Hepatocyte (in vitro differentiated cells): ENCODE results near the gene PRR3. TPM values are rescaled to one million over a fixed set of nuclear protein-coding genes. Genes with fewer than 3 reads are reported as not detected.
"Not testable (repeated sequence)": the region's sequence is repeated elsewhere in the genome, so short reads cannot be mapped to it uniquely, and the experiment has no call there.

ENCODE experiments used
- DNase-seq: peaks from one replicate; pipeline ENCODE4 v3.0.0-alpha.2; 2016; ENCODE audit warnings: low spot score
- H2AFZ ChIP-seq: fragments of 200-600 bp; sonication (generic); 2 replicates; pipeline ENCODE4 v1.6.0; 2016; ENCODE audit warnings: antibody characterized with exemption, mild to moderate bottlenecking
- H3K27ac ChIP-seq: fragments of 200-600 bp; sonication (generic); 2 replicates; pipeline ENCODE4 v1.5.1; 2016; ENCODE audit warnings: mild to moderate bottlenecking
- H3K27me3 ChIP-seq: fragments of 200-600 bp; sonication (generic); 2 replicates; pipeline ENCODE4 v1.6.1; 2016
- H3K36me3 ChIP-seq: fragments of 200-600 bp; sonication (generic); replicated peaks from 2 replicates; pipeline ENCODE4 v1.5.1; 2016; ENCODE audit warnings: low read depth; ENCODE audit not compliant: insufficient read depth
- H3K4me1 ChIP-seq: fragments of 200-600 bp; sonication (generic); 2 replicates; pipeline ENCODE4 v1.5.1; 2016; ENCODE audit warnings: mild to moderate bottlenecking, moderate library complexity; ENCODE audit not compliant: insufficient read depth
- H3K4me2 ChIP-seq: fragments of 200-600 bp; sonication (generic); 2 replicates; pipeline ENCODE4 v1.6.0; 2016
- H3K4me3 ChIP-seq: fragments of 200-600 bp; sonication (generic); 2 replicates; pipeline ENCODE4 v1.5.1; 2016; ENCODE audit warnings: mild to moderate bottlenecking
- H3K79me2 ChIP-seq: fragments of 200-600 bp; sonication (generic); 2 replicates; pipeline ENCODE4 v1.6.0; 2017; ENCODE audit warnings: mild to moderate bottlenecking
- H3K9me2 ChIP-seq: fragments of 200-600 bp; sonication (generic); replicated peaks from 2 replicates; pipeline ENCODE4 v1.6.0; 2017; ENCODE audit warnings: mild to moderate bottlenecking; ENCODE audit not compliant: insufficient read depth
- H3K9me3 ChIP-seq: fragments of 200-600 bp; sonication (generic); 2 replicates; pipeline ENCODE4 v1.5.1; 2016; ENCODE audit warnings: low read depth, mild to moderate bottlenecking
- H4K20me1 ChIP-seq: fragments of 200-600 bp; sonication (generic); 2 replicates; pipeline ENCODE4 v1.6.0; 2016; ENCODE audit warnings: mild to moderate bottlenecking; ENCODE audit not compliant: insufficient read depth, poor library complexity, severe bottlenecking
- EZH2 ChIP-seq: fragments of 200-600 bp; sonication (generic); IDR thresholded peaks from 2 replicates; pipeline ENCODE4 v1.6.1; 2016; ENCODE audit warnings: antibody characterized with exemption, mild to moderate bottlenecking, borderline replicate concordance
- EZH2phosphoT487 ChIP-seq: fragments of 200-600 bp; sonication (generic); IDR thresholded peaks from one replicate; pipeline ENCODE4 v1.6.1; 2018; ENCODE audit warnings: antibody characterized with exemption, mild to moderate bottlenecking, low read depth, moderate library complexity; ENCODE audit not compliant: unreplicated experiment, severe bottlenecking
- WGBS: methylation state at CpG from one replicate; pipeline ENCODE4 v1.1.6; 2016; ENCODE audit warnings: low lambda C conversion rate; ENCODE audit errors: missing lambda C conversion rate; 5-methylcytosine and 5-hydroxymethylcytosine counted together
- polyA plus RNA-seq: library from polyadenylated mRNA; unstranded; fragments of >200 nt; fragmentation: Nextera tagmentation; extraction: Ambion mirVana; gene quantifications from 2 replicates; pipeline ENCODE4 v1.2.1, GENCODE V29; 2016
- total RNA-seq: library from RNA; depleted of rRNA; stranded (reverse); fragments of >200 nt; gene quantifications from 2 replicates; pipeline ENCODE4 v1.2.3, GENCODE V29; 2014
- TF ChIP-seq, protein P1 (sequence below): fragments of 200-600 bp; sonication (generic); IDR thresholded peaks from 2 replicates; pipeline ENCODE4 v1.5.1; 2016; ENCODE audit warnings: antibody characterized with exemption, mild to moderate bottlenecking; ENCODE audit not compliant: poor library complexity

PRR3 gene
- total and polyA plus RNA-seq, 2 experiments from 2014 or later = 7.8 to 10.1 TPM

DNA sequence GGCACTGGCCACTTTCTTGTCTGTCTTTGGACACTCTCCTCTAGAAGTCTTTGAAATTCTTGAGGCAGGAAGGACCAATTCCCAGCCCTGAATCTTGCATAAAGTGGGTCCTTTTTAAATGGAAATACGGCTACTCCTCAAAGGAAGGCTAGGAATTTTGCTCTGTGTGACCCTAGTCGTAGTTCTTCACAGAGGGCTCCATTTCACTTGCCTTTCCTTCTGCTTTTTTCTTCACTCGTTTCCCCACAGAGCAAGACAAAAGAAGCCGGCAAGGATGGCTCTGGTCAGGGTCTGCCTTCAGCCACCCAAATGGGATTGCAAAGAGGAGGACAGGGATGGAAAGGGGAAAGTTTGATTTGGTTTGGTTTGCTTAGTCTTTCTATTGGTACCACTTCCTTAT is 42.0 kb upstream of the PRR3 start:
- H3K4me3 ChIP-seq = no peak overlapping the region
- TF ChIP-seq EZH2 (no peak), EZH2phosphoT487 (no peak)
- TF ChIP-seq, protein P1, sequence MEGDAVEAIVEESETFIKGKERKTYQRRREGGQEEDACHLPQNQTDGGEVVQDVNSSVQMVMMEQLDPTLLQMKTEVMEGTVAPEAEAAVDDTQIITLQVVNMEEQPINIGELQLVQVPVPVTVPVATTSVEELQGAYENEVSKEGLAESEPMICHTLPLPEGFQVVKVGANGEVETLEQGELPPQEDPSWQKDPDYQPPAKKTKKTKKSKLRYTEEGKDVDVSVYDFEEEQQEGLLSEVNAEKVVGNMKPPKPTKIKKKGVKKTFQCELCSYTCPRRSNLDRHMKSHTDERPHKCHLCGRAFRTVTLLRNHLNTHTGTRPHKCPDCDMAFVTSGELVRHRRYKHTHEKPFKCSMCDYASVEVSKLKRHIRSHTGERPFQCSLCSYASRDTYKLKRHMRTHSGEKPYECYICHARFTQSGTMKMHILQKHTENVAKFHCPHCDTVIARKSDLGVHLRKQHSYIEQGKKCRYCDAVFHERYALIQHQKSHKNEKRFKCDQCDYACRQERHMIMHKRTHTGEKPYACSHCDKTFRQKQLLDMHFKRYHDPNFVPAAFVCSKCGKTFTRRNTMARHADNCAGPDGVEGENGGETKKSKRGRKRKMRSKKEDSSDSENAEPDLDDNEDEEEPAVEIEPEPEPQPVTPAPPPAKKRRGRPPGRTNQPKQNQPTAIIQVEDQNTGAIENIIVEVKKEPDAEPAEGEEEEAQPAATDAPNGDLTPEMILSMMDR = no peak
- no peaks in the 10 kb centered on the region for H3K9me3 ChIP-seq
- no peak overlapping the region for H3K27ac ChIP-seq
- no peak overlapping the region for H3K4me2 ChIP-seq
- no peaks in the 10 kb centered on the region for H3K9me2 ChIP-seq
- no peak for DNase-seq
- 50% methylated on average over 4 of the region's 4 CpGs for WGBS
- H3K79me2 ChIP-seq = no peaks in the 10 kb centered on the region
- H4K20me1 ChIP-seq = no peaks in the 10 kb centered on the region
- peaks cover 3% of the 10 kb centered on the region for H3K4me1 ChIP-seq
- no peaks in the 10 kb centered on the region for H3K36me3 ChIP-seq
- H3K27me3 ChIP-seq = no peaks in the 10 kb centered on the region
- no peak overlapping the region for H2AFZ ChIP-seq

DNA sequence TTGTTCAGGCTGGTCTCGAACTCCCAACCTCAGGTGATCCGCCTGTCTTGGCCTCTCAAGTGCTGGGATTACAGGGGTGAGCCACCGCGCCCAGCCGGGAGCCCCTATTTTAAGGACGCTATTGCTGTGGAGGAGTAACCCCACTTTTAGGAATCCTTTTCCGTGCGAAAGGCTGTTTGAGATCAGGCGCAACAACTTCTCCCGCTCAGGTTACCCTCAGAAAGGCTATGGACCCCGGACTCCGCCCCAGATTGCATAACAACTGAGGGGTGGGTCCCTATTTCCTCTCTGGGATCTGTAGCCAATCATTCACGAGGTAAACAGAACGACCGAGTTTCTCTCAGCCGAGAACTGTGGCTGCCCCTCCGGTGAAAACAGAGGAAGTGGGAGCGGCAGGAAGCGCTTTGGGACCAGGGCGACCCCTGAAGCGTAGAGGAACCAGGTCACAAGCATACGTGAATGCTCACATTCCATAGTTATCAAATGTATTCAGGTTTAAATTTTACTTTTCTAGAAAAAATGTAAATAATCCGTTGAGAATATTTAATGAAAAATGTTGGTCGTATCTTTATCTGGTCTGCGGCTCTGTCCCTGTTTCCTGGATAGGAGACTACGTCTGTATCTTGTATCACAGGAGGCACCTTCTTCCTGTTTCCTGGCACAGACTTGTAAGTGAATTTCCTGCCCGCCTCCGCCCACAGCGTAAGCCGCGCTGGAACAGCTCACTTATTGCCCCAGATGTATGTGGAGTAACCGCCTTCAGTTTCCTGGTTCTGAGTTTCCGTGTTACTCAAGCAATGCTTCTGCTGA is 40.9 kb upstream of the PRR3 start:
- Histone ChIP-seq H4K20me1 (no peaks in the 10 kb centered on the region), H3K9me2 (no peaks in the 10 kb centered on the region), H3K27me3 (no peaks in the 10 kb centered on the region), H3K4me2 (peak overlapping the region; percentile 73), H3K4me1 (peaks cover 7% of the 10 kb centered on the region), H3K4me3 (peak overlapping the region; percentile 24), H2AFZ (peak overlapping the region; percentile 34), H3K9me3 (no peaks in the 10 kb centered on the region), H3K27ac (peak overlapping the region; percentile 97), H3K36me3 (no peaks in the 10 kb centered on the region), H3K79me2 (no peaks in the 10 kb centered on the region)
- WGBS = 4% methylated on average over 33 of the region's 33 CpGs
- TF ChIP-seq, protein P1 = no peak
- TF ChIP-seq EZH2 (no peak), EZH2phosphoT487 (no peak)
- peak; percentile 94 for DNase-seq

DNA sequence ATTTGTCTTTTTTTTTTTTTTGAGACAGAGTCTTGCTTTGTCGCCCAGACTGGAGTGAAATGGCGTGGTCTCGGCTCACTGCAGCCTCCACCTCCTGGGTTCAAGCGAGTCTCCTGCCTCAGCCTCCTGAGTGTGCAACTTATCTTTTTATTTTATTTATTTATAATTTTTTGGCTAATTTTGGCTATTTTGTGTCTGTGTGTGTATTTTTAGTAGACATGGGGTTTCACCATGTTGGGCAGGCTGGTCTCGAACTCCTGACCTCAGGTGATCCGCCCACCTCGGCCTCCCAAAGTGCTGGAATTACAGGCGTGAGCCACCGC is 40.4 kb upstream of the PRR3 start:
- H3K36me3 ChIP-seq, H3K9me2 ChIP-seq, H3K9me3 ChIP-seq, H3K4me3 ChIP-seq, H3K79me2 ChIP-seq, H3K27me3 ChIP-seq, H4K20me1 ChIP-seq, H3K4me1 ChIP-seq, DNase-seq: not testable (repeated sequence)
- WGBS = 74% methylated on average over 9 of the region's 9 CpGs
- H2AFZ ChIP-seq = peak overlapping the region; percentile 32
- H3K27ac ChIP-seq = peak overlapping the region; percentile 97
- H3K4me2 ChIP-seq = peak overlapping the region; percentile 73

DNA sequence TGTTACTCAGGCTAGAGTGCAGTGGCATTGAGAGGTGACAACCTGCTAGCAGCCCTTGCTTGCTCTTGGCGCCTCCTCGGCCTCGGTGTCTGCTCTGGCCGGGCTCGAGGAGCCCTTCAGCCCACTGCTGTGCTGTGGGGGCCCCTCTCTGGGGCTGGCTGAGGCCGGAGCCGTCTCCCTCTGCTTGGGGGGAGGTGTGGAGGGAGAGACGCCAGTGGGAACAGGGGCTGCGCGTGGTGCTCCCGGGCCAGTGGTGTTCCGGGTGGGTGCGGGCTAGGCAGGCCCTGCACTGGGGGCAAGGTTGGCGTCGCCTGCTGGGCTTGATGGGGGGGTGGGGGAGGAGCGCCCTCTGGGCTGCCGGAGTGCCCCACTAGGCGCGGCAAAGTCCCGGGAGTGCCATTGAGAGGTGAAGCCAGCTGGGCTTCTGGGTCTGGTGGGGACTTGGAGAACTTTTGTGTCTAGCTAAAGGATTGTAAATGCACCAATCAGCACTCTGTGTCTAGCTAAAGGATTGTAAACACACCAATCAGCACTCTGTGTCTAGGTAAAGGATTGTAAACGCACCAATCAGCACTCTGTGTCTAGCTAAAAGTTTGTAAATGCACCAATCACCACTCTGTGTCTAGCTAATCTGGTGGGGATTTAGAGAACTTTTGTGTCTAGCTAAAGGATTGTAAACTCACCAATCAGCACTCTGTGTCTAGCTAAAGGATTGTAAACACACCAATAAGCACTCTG is 39.2 kb upstream of the PRR3 start:
- H3K79me2 ChIP-seq, DNase-seq, H3K27ac ChIP-seq, H3K4me3 ChIP-seq, H3K4me2 ChIP-seq, H3K4me1 ChIP-seq, H4K20me1 ChIP-seq, H3K9me2 ChIP-seq, H3K36me3 ChIP-seq, H3K9me3 ChIP-seq, H2AFZ ChIP-seq, H3K27me3 ChIP-seq: not testable (repeated sequence)
- WGBS = 97% methylated on average over 21 of the region's 21 CpGs

DNA sequence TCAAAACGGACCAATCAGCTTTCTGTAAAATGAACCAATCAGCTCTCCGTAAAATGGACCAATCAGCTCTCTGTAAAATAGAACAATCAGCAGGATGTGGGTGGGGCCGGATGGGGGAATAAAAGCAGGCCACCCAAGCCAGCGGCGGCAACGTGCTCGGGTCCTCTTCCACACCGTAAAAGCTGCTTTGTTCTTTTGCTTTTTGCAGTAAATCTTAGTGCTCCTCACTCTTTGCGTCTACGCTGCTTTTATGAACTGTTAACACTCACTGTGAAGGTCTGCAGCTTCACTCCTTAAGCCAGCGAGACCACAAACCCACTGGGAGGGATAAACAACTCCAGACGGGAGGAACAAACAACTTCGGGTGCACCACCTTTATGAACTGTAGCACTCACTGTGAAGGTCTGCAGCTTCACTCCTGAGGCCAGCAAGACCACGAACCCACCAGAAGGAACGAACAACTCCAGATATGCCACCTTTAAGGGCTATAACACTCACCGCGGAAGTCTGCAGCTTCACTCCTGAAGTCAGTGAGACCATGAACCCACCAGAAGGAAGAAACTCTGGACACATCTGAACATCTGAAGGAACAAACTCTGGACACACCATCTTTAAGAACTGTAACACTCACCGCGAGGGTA is 38.5 kb upstream of the PRR3 start:
- H3K4me2 ChIP-seq, H3K27me3 ChIP-seq, H3K9me3 ChIP-seq, H3K79me2 ChIP-seq, H3K9me2 ChIP-seq, DNase-seq, H3K4me3 ChIP-seq, H3K4me1 ChIP-seq, H4K20me1 ChIP-seq, H3K27ac ChIP-seq, H2AFZ ChIP-seq, H3K36me3 ChIP-seq: not testable (repeated sequence)
- 87% methylated on average over 19 of the region's 19 CpGs for WGBS
